Measurements from ENCODE around the gene CSK. TPM values are rescaled to one million over a fixed set of nuclear protein-coding genes. Genes with fewer than 3 reads are reported as not detected.
A peak's percentile ranks its signal among the peaks of the same experiment; 100 is the strongest.

The CSK gene
- total RNA-seq, 4 donors from 2014 or later, result 14.9 to 56.4 (median 24.5) TPM

DNA sequence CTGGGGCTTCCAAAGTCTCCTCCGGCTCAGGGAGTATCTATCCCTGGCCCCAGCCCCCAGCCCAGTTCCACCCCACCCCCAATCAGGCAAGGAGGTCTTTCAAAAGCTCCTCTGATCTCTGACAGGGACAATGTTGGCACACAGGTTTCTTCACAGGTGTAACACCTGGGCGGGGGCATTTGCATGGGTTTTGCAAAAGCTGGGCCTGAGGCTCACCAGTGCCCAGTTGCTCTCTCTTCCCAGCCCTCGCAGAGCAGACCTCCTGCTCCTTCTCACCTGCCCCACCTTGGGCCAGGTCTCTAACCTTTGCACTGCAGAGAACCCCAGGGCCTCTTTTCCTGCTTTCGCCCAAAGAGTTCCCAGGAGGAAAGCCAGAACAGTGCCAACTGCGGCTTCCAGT lies 8.6 kb upstream of the CSK start:
- no peak for TF ChIP-seq EP300 (IDR thresholded peaks at IDR 0.05)
- no peak overlapping the region for H3K4me3 ChIP-seq
- no peaks in the 10 kb centered on the region for H3K36me3 ChIP-seq
- H3K27ac ChIP-seq, result peak overlapping the region; percentile 17 to 71 (median 52)
- DNase-seq (ENCODE audit: low spot score in 2 of 2), result no peak
- peaks cover 0 to under 1% of the 10 kb centered on the region in 2 donors for H3K27me3 ChIP-seq
- H3K4me1 ChIP-seq, result peaks cover 0 to 50% (median 37%) of the 10 kb centered on the region in 4 donors
- WGBS, 2 donors, result 77 to 87% methylated on average over 5 of the region's 5 CpGs
- no peaks in the 10 kb centered on the region for H3K9me3 ChIP-seq

DNA sequence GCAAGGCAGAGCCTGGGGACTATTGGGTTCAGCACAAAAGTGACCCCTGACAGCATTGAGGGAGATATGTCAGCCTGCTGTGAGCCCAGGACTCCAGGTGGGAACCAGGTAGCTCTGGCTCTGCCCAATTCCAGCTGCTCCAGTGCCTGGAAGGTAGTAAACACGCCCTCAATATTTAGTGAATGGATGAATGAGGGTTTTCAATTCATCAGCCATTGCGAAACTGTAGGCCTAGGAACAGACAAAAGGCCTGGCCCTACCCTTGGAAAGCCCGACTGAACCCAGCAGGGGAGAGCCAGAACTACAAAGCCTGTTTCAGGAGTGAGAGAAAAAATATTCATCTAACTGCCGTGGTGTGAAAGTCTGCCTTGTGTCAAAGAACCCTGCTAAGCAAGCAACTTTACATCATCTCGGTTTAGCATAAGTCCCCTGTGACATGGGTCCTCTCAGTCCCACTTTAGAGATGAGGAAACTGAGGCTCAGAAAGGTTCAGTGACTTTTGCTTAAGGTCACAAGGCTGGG lies 8.1 kb upstream of the CSK start:
- H3K4me3 ChIP-seq, result no peak overlapping the region
- H3K9me3 ChIP-seq, result no peaks in the 10 kb centered on the region
- no peak for DNase-seq (ENCODE audit: low spot score in 2 of 2)
- no peaks in the 10 kb centered on the region for H3K27me3 ChIP-seq
- 36 to 54% methylated on average over 5 of the region's 5 CpGs for WGBS, 2 donors
- H3K27ac ChIP-seq, result peak overlapping the region; percentile 17 to 74 (median 69)
- TF ChIP-seq, protein P1, sequence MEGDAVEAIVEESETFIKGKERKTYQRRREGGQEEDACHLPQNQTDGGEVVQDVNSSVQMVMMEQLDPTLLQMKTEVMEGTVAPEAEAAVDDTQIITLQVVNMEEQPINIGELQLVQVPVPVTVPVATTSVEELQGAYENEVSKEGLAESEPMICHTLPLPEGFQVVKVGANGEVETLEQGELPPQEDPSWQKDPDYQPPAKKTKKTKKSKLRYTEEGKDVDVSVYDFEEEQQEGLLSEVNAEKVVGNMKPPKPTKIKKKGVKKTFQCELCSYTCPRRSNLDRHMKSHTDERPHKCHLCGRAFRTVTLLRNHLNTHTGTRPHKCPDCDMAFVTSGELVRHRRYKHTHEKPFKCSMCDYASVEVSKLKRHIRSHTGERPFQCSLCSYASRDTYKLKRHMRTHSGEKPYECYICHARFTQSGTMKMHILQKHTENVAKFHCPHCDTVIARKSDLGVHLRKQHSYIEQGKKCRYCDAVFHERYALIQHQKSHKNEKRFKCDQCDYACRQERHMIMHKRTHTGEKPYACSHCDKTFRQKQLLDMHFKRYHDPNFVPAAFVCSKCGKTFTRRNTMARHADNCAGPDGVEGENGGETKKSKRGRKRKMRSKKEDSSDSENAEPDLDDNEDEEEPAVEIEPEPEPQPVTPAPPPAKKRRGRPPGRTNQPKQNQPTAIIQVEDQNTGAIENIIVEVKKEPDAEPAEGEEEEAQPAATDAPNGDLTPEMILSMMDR (IDR thresholded peaks at IDR 0.05), result no peak
- peak in 1 of 2 donors; percentile 15 for TF ChIP-seq EP300 (IDR thresholded peaks at IDR 0.05)
- no peaks in the 10 kb centered on the region for H3K36me3 ChIP-seq
- H3K4me1 ChIP-seq, result peaks cover 0 to 55% (median 34%) of the 10 kb centered on the region in 4 donors

DNA sequence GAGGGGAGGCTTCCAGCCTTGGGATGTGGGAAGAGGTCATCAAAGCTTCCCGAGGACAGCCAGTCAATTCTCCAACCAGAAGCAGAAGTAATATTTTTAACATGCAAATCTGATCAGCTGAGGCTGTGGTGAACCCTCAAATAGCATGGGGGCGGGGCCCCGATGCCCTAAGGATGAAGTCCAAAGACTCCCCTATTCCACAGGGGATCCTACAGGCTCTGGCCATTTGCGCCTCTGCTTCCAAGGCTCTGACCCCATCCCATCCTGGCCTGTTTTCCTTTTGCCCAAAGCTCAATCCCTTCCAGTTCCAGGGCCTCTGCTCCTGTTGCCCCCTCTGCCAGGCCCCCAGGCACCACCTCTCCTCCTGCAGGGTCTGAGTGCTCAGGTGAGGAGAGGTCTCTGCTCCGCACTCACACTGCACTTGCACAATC lies 6.7 kb upstream of the CSK start:
- no peaks in the 10 kb centered on the region for H3K36me3 ChIP-seq
- H3K4me3 ChIP-seq, result no peak overlapping the region
- H3K27ac ChIP-seq, result peak overlapping the region in 1 of 4 donors; percentile 4
- DNase-seq (ENCODE audit: low spot score in 2 of 2), result no peak
- H3K27me3 ChIP-seq, result no peaks in the 10 kb centered on the region
- TF ChIP-seq, protein P1 (IDR thresholded peaks at IDR 0.05), result no peak
- TF ChIP-seq EP300 (IDR thresholded peaks at IDR 0.05), result no peak
- TF ChIP-seq POLR2A (IDR thresholded peaks at IDR 0.05), result no peak
- WGBS, 2 donors, result 70 to 79% methylated on average over 5 of the region's 5 CpGs
- no peaks in the 10 kb centered on the region for H3K9me3 ChIP-seq
- H3K4me1 ChIP-seq, result peaks cover 0 to 65% (median 38%) of the 10 kb centered on the region in 4 donors

DNA sequence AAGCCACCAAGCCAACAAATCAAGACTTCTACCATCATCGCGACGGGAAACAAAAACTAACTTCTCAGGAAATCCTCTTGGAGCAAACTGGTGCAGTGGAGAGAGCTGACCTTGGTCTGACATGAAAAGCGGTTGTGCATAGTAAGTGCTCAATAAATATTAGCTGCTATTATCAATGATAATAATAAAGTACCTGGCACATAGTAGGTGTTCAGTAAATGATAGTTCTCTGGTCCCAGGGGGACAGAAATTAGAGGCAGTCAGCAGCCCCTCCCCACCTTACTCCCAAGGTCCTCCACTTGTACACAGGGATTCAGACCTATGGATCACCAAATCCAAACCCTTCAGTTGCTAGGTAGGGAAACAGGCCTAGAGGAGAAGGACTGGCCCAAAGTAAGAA lies 6.0 kb upstream of the CSK start:
- no peak for DNase-seq (ENCODE audit: low spot score in 2 of 2)
- WGBS, 2 donors, result 88% methylated on average over 4 of the region's 4 CpGs
- Histone ChIP-seq H3K4me3 (no peak overlapping the region), H3K27me3 (no peaks in the 10 kb centered on the region), H3K36me3 (no peaks in the 10 kb centered on the region), H3K9me3 (no peaks in the 10 kb centered on the region), H3K27ac (no peak overlapping the region), H3K4me1 (peaks cover 0 to 71% (median 40%) of the 10 kb centered on the region in 4 donors)
- TF ChIP-seq POLR2A (IDR thresholded peaks at IDR 0.05), result no peak
- TF ChIP-seq, protein P1 (IDR thresholded peaks at IDR 0.05), result no peak
- no peak for TF ChIP-seq EP300 (IDR thresholded peaks at IDR 0.05)

DNA sequence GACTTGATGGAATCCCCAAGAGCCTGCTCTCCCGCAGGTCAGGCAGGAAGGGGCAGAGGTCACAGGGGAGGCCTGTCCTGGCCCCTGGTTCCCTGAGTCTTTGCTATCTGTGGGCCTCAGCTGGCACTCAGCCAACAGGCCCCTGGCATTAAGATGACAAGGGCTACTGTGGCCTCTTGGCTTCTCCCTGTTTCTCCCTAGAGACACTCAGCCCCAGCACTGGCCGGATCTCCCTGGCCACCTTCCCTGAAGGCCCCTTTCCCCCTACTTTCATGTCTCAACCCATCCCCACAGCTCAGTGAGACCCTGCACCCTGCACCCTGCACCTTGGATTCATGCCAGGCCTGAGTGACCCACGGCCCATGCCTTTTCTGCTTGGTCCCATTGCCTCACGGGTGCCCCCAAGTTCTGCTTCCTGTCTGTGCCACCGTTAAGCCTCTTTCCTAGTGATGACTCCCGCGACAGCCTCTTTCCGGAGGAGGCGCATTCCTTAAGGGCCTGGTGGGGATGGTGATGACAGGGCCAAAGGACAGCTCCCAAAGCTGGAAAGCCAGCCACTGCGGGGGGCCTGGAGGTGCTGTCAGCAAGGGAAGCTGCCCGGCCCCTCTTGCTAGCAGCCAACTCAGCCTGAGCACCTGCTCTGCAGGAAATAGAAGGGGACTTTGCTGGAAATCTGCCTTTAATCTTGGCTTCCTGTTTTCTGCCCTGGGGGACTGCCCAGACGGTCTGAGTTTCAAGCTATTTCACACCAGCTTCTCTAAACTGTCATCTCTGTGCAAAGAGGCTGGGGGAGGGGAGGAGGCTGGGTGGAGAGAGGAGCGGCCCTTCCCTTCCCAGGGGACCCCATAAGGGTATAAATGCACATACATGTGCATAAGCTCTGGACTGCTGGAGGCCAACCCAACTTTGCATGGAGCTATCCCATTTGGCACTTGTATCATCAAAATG lies 4.8 kb upstream of the CSK start:
- 26% methylated on average over 13 of the region's 13 CpGs for WGBS, 2 donors
- Histone ChIP-seq H3K4me3 (no peak overlapping the region), H3K27me3 (no peaks in the 10 kb centered on the region), H3K27ac (peak overlapping the region in 3 of 4 donors; percentile 1 to 70 (median 31)), H3K36me3 (no peaks in the 10 kb centered on the region), H3K4me1 (peaks cover 0 to 71% (median 41%) of the 10 kb centered on the region in 4 donors), H3K9me3 (no peaks in the 10 kb centered on the region)
- no peak for DNase-seq (ENCODE audit: low spot score in 2 of 2)
- TF ChIP-seq EP300 (IDR thresholded peaks at IDR 0.05), result no peak
- no peak for TF ChIP-seq POLR2A (IDR thresholded peaks at IDR 0.05)
- TF ChIP-seq, protein P1 (IDR thresholded peaks at IDR 0.05), result no peak
